Amniotic stem cell (primary cell): ENCODE data around the gene CHRNA3.

Source experiments
- DNase-seq: peaks from one replicate; lab custom pipeline; 2025; lab: John Stamatoyannopoulos, UW

CHRNA3 gene

DNA sequence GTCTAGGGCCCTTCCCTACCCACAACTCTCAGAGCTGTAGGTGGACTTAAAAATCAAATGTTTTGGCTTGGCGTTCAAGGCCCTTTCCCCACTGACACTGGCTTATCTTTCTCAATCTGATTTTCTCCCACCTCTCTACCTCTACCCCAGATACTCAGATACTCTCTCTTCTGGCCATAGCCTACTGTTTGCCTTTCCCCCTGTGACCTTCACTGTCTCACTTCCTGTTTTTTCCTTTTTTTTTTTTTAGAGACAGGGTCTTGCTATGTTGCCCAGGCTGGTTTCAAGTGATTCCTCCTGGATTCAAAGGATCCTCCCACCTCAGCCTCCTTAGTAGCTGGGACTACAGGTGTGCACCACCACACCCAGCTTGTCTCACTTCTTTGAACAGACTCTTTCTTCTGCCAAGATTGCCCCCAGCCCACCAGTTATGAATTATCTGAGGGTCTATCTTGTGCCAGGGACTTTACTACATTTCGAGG lies 15.6 kb upstream of the CHRNA3 start:
- DNase-seq = no peak

DNA sequence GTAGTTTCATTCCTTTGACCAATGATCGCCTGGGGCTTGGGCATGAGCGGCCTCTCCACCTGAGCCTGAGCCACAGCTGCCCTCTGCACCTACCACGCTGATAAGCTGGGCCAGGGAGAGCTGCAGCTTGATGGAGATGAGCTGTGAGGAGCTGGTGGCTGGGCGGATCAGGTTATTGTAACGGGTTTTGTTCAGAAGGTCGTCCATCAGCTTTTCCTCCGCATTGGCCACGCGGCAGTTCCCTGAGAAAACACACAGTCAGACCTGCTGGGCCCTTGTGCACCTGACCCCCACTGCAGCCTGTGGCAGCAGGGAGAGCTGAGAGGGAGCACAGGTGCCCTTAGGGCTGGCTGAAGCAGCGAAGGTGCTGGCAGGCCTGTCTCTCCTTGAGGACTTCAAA lies 14.6 kb upstream of the CHRNA3 start:
- no peak for DNase-seq

DNA sequence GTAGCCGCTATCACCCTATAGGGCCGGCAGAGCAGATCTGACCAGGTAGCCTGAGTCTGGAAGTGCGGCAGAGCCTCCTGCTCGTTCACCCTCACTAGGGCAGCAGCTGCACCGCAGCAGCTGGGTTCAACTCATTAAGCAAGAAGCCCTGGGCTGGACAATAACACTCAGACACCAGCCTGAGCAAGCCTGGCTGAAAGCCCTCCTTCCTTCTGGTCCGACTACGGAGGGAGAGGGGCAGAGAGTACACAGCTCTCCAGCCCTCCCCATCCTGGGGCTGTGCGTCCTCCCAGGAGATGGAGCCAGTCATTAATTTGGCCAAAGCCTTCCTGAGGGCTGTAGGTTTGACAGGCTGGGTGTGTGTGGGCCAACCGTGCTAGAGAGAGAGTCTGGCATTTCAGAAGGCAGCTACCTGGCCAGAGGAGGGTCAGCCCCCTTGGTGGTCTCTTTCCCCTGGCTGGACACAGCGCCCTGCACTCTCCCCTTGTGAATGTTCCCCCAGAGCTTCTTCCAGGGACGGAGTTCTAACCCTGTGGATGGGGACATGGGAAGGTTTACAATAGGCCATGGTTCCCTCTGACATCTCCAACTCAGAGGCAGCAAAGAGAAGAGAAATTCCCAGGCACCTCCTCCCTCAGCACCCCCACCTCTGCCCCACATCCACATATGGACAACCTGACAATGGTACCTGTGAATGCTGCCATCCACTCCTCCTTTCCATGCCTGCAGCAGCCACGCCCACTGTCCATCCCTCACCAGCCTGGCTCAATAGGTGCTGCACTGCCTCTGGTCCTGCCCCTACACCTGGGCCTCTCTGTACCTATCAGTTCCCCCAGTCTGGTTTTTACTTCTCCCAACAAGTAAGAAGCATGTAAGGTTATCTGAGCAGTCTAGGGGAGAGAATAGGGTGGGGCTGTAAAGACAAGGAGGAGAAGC lies 13.7 kb upstream of the CHRNA3 start:
- DNase-seq = no peak

DNA sequence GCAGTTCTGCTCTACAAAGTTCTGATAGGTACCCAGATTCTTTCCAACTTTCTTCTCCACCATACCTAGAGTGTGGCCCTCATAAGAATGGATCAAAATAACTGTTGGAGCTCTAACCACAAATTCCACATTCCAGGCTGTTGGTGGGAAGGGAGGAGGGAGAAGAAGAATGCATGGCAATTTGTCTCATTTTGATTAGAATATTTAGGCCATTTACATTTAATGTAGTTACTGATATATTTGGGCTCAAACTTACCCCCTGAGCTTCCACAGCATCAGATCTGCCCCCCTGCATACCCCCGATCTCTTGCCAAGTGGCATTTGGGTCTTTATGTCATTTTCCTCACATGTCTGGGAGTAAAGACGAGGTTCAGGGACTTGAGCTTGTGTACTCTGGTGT lies 12.6 kb upstream of the CHRNA3 start:
- no peak for DNase-seq

DNA sequence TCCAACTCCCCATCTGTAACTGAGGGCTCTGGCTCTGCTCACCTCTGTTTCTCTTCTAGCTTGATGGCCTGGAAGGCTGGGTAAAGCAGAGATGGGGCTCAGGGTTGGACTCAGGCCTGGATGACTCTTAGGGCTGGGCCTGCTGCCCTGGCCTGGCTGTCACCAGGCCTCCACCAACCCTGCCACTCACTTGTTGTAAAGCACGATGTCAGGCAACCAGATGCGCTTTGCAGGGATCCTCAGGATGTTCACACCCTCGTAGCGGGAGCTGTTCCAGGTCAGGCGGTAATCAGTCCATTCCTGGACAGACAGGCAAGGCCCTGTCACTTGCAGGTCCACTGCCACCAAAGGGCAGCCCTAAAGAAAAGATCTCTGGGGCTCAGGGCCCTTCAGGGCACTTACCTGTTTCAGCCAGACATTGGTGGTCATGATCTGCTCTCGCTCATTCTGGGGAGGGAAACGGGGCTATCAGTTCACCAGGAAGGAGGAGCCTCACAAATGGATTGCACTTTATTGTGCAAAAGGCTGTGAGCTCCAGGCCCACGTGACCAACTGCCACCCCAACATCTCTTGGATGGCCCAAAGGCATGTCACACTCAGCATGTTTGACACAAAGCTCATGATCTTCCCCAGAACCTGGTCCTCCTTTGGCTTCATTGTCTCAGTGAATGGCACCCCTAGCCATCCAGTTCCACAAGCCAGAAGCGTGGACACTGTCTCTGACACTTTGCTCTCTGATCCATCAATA lies 10.3 kb upstream of the CHRNA3 start:
- DNase-seq = no peak

DNA sequence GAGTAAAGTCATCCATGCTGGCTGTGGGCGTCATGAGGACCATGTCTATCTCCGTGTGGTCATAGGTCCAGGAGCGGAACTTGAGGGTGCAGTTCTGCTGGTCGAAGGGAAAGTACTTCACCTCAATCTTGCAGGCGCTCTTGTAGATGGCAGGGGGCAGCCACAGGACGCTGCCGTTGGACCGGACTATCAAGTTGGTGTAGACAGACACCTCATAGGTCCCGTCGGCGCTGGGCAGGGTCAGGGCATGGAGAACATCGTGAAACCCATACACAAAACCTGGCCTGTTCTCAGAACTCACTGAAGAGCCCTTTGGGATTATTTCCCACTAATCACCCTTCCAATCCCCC lies 8.9 kb upstream of the CHRNA3 start:
- no peak for DNase-seq

DNA sequence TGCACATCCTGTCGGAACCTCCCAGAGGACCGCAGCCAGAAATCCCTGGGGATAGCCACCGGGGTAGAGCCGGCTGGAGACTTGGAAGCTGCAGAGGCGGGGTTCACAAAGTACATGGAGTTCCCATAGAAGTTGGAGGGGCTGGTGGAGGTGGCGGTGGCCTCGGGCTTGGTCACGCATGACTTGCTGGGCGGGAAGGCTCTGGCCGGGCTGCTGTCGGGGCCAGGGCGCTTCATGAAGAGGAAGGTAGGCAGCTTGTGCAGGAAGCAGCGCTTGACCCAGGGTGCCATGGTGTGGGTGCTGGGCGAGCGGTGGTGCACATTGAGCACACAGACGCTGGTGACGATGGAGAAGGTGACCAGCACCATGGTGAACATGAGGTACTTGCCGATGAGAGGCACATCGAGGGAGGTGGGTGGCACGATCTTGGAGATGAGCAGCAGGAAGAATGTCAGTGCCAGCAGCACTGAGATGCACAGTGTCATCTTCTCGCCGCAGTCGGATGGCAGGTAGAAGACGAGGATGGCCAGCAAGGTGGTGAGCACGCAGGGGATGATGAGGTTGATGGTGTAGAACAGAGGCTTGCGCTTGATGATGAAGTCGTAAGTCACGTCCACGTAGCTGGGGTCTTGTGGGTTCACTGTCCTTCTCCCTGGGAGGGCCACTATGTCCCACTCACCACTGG lies 8.4 kb upstream of the CHRNA3 start:
- no peak for DNase-seq

DNA sequence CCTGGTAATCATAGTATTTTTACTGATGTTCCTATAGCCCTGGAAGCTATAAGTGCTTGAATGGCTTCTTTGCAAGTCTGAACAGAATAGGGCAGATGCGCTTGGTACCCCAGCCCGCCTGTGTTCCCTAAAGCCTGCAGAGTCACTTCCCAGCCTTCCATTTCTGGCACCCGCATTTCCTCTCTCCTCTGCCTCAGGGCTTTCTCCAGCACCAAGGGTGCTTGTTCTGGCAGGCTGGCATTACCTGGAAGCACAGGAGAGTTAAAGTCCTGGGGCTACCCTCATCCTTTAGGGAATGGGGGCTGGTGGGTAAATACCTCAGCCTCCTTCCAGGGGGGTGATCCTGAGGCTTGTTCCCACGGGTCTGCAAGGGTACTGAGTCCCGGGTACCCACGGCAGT lies 7.4 kb upstream of the CHRNA3 start:
- no peak for DNase-seq

DNA sequence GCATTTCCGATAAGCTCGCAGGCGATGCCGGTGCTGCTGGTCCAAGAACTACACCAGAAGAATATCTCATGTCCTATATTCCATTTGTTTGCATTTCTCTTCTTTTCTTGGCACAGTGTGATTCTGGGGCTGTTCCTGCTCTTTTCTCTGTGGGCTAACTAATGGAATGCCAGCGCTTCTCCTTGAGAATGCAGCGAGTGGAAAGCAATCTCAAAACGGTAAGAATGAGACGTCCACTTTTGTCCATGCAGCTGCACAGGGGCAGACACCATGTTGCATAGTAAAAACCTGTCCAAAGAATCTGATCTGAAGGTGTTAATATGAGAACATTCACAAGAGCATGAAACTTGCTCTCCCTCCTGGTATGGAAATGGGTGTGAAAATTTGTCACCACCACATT lies 6.6 kb upstream of the CHRNA3 start:
- DNase-seq = no peak

DNA sequence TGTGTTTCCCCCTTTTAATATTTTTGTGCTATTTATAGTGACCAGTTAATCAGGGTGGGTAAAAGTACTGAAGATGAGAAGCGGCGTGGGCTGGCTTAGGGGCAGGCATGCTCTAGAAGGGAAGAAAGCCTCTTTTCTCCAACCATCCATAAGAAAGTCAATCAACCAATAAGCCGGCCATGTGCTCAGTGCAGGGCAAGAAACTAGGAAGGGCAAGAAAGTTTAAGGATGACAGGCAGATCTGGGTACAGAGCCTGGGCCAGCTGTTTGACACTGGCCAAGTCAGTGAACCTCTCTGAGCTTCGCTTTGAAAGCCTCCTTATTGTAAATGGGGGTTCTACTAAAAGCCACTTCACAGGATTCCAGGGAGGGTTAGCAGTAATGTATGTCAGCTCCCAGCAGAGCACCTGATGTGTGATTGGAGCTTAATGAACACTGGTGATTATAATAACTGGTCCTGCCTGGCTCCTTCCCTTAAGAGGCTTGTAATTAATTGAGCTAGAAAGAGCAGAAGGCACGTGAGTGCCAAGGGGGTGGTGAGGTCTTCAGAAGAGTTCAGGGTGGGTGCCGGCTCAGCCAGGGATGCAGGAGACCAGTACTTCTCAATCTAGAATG lies 5.7 kb upstream of the CHRNA3 start:
- no peak for DNase-seq

DNA sequence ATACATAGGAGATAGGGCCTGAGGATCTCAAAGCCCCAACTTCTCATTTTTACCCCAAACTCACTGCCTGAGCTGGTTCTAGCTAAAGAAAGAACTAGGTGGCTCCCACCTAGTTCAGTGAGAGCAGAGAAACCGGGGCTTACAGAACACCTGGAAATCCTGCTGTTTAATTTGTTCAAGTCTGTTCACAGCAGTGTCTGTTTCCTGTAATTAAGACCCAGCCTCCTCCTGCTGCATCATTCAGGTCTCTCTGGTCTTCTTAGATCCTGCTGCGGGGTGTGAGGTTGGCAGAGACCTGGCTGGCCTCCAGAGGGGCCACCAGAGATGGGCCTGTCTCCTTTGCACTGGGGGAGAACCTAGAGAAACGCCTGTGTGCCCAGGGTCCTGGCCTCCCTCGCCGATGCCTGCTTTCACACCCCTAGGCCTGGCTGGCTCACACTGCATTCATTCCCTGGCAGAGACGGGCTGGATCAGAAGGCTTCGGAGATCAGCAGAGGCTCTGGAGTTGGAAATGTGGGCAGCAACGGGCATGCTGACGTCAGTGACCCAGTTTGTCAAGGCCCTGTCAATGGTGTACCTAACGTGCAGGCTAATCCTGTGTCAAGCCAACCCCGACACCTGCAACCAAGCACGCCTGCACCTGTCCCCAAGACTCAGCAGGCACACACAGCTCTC lies 4.9 kb upstream of the CHRNA3 start:
- DNase-seq = no peak

DNA sequence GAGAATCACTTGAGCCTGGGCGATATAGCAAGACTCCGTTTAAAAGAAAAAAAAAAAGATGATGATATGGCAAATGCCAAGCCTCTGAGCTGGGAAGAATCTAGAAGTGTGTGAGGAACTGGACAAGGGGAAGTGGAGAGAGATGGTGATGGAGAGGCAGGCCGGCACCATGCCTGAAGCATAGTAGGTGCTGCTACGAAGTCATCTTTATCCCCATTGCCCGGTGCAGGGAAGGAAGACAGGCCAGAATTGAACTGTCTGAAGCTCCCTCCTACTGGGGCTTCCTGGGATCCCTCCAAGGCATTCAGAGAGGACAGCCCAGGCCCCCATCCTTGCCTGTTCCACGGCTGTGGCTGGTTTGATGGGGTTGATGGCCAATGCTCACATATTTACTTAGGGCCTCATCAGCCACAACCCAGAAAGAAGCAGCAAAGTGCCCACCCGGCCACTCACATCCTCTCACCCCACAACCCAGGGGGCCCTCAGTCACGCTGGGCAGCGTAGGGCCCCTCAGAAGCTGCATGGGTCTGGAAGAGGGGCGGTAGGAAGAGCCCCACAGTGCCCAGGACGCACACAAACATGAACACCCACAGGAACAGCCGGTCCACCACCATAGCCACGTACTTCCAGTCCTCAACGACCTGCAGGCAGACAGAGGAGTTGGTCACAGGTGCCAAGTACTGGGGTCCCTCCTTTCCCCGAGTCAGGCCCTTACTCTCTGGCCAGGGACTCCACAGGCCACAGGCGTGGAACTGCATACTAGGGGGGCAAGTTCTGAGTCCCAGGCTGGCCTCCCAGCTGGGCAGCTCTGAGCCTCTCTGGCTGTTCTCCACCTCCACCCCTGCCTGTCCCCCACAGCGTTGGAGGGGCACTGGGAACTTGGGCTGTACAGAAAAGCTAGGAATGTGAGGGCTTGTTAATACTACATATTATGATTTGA lies 4.1 kb upstream of the CHRNA3 start:
- DNase-seq = no peak

DNA sequence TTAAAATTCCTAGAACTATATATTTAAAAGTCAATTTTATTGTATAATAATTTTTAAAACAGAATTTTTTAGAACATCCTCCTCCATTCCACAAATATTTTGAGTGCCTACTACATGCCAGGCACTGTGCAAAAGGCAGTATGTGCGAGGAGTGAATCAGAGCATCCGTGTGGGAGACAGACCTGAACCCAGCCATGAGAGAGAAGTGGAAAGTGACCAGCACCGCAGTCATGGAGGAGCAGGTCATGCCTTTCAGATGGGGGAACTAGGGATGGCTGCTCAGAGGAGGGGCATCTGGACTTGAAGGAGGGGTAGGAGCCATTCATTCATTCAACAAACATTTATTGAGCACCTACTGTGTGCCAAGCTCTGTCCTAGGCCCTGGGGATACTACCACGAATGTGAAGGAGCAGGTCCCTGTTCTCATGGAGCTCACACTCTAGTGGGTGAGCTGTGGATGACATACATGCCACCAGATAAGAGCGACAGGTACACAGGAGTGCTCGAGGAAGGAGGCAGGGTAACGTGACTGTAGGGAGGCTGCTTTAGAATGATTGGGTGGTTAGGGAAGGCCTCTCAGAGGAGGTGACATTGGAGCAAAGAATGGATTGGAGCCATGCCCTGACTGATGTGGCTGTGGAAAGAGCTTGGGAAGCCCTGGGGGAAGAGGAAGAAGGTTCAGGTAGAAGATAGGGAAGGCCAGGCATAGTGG lies 3.1 kb upstream of the CHRNA3 start:
- no peak for DNase-seq

DNA sequence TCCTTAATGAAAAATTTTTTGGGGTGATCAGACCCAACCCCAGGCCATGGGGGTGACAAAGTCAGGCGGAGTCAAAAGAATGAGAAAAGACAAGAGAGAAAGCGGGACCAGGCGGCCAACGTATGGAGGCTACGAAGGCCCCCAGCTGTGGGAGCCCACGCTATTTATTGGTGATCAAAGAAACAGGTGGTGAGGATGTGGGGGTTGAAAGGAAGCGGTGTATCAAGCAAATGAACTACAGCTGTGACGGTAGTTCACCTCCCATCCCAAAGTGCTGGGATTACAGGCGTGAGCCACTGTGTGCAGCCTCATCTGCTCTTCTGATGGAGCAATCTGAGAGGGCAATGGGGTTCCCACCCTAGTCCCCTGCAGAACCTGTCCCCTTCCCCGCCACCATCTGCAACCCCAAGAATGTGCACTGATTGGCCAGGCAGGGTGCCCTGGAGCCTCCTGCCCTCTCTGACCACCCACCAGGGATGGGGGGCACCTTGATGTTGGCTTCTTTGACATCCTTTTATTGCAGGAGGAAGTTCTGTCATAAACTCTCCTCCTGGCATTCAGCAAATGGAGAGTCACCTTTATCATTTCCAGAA lies 1.1 kb upstream of the CHRNA3 start:
- no peak for DNase-seq

DNA sequence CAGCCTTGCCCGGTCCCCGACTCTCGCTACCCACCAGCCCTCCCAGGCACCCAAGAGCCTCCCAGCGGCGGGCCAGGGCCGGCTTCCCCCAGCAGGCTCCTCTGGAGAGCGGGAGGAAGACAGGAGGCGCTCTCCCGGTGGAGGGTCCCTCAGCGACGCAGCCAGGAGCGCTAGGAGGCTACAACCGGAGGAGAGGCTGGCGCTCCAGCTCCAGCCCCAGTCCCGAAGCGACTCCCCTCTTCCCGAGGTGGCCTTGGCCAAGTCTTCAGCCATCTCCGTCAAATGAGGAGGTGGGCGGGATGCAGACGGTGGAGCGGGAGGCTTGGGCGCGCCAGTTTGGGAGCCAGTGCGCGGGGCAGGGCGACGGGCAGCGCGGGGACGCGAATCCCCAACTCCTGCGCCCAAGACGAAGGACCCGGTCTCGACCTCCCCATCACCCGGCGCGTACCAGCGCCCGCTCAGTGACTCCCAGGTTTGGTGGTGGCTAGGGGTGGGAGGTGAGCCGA lies 722 bp downstream of the CHRNA3 start:
- no peak for DNase-seq

DNA sequence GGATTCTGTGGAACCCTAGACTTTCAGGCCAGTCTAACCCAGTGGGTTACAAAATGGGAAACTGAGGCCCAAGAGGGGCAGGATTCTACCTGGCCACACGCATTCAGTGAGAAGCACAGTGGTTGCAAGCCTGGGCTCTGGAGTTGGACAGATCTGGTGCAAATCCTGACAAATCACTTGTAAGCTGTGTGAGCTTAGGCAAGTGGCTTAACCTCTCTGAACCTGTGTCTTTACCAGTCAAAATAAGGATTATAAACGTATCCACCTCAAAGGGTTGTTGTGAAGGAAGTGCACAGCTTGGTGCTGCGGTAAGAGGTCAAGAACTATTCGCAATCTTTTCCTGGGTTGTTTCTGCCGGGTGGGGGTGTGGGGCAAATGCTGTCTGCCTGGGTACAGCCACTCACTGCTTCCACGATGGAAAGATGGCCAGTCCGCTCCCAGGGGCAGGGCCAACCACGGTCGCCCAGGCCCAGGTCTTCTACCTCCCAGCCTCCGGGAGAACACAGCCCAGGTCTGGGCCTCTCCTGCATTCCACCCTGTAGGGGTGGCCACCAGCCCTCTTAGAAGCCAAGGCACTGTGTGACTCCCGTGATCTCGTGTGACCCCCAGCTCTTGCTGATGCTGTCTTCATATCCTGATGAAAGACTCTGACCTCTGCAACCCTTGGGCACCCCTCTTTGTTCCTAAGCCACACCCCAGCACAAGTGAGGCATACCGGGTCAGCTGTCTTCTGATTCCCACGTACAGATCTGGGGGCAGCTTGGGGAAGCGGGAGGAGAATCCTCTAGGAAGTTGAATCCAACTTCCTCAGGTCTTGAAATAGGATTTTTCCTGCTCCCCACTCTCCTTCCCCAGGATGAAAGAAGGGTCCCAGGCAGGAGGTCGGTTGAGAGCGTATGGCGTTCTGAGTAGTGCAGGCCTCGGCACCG lies 1.5 kb downstream of the CHRNA3 start:
- no peak for DNase-seq

DNA sequence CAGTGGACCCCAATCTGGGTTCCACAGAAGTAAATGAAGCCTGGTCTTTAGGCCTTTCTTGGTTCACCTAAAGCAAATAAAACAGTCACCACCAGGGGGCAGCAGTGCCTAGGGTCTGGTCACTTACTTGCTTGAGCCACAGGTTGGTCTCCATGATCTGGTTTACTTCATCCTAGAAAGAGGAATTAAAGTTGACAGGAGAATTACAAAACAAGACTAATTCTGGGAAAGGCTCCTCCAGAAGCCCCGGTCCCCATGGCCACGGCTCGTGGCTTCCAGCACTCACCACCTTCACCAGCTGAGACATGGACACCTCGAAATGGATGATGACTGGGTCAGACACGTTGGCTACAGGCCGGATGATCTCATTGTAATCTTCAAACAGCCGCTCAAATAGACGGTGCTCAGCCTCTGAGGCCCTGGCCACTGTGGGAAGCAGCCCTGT lies 2.3 kb downstream of the CHRNA3 start:
- DNase-seq = peak; percentile 88

DNA sequence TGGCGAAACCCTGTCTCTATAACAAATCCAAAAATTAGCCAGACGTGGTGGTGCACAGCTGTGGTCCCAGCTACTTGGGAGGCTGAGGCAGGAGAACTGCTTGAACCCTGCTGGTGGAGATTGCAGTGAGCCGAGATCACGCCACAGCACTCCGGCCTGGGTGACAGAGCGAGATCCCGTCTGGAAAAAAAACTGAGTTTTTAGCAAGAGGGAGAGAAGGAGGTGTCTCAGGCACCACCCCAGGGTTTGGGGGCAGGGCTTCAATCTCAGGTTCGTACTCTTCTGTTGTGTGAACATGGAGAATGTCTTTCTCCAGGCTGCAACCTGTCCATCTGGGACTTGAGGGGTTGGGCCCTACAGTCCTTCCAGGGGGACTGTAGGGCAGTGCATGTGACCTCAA lies 2.7 kb downstream of the CHRNA3 start:
- no peak for DNase-seq
